HG02610 (cell line): Measurements from ENCODE around the gene USP34.

Experiments used
- ATAC-seq: cut with Tn5 transposase; IDR thresholded peaks from one replicate; pipeline ENCODE4 v1.9.1; 2021; ENCODE audit warnings: mild to moderate bottlenecking, moderate library complexity; ENCODE audit not compliant: unreplicated experiment

USP34 gene

DNA sequence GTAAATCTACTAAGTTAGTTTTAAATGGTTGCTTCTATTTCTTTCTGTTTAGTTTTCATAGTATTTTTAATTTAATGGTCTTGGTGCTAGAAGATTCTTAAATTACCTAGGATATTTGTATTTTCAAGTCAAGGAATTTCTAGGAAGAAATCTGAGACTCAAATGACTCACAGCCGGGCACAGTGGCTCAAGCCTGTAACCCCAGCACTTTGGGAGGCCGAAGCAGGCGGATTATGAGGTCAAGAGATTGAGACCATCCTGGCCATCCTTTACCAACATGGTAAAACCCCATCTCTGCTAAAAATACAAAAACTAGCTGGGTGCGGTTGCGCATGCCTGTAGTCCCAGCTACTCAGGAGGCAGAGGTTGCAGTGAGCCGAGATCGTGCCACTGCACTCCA is 213.4 kb downstream of the USP34 start:
- ATAC-seq = no peak

DNA sequence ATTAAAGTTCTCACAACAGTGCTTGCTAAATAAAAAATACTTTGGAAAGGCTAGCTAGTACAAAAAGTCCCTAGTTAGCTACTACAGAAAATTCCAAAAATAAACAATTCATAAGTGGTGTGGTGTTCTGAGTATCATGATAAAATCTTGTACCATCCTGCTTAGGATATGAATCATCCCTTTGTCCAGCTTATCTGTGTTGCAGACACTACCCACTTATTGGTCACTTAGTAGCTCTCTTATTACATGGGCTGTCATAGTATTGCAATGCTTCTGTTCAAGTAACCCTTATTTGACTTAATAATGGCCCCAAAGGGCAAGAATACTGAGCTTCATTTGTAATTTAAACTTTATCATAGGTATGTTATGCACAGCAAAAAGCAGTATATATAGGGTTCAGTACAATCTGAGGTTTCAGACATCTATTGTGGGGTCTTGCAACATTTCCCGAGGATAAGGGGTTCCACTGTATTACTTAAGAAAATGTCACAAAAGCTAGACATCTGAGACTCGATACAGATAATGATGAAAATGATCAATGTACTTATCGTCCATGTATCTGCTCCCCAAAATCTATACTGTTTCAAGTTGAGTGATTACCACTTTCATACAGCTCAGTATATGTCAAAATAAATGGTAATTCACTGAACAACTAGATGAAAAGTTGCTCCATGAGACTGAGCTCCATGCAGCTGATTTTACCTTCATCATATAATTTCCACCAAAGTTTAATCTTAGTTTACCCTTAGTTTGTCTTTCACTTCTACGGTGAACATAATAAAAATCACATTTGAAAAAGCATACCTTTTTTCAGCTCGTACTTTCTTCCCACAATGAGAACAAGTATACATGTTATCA is 215.1 kb downstream of the USP34 start:
- ATAC-seq = no peak

DNA sequence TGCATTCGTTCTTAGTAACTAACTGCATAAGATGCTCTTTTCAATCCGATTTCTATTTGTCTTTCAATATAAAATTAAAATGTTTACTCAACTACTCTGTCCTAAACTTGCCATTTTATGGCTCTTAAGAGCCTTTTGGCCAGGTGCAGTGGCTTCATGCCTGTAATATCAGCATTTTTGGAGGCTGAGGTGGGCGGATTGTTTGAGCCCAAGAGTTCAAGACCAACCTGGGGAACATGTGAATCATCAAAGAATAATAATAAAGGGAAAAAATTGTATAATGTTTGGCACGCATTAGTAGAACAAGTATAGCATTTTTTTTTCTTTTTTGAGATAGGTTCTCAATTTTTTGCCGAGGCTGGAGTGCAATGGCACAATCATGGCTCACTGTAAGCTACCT is 216.4 kb downstream of the USP34 start:
- ATAC-seq = no peak

DNA sequence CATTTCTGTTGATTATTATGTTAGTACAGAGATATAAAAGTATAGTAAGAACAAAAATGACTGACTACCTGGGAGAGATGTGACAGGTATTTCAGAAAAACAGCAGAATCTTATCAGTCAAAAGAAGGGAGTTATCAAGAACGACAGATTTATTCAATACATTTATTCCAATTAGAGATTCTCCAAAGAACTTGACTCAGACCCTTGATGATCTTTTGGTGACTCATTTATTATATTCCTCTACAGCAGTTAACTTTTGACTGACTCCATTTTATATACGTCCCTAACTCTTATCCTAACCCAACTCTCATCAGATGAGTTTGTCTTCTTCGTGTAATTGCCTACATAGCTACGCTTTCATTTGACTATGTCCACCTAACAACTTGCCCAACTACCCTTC is 217.8 kb downstream of the USP34 start:
- ATAC-seq = no peak

DNA sequence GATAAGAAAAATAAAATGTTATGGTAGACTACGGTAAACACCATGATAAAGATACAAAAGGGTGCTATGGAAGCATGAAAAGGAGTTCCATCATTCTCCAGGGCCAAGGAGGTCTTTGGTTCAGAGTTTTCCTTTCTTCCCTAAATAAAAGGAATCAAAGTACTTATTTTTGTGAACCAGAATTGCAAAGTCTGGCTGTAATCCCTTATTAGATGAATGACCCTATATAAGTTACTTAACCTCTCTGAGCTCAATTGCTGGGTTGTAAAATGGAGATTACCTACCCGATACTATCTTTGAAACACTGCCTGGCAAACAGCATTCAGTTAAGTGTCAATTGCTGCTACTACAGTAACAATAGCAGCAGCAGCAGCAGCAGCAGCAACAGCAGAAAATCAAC is 218.9 kb downstream of the USP34 start:
- no peak for ATAC-seq

DNA sequence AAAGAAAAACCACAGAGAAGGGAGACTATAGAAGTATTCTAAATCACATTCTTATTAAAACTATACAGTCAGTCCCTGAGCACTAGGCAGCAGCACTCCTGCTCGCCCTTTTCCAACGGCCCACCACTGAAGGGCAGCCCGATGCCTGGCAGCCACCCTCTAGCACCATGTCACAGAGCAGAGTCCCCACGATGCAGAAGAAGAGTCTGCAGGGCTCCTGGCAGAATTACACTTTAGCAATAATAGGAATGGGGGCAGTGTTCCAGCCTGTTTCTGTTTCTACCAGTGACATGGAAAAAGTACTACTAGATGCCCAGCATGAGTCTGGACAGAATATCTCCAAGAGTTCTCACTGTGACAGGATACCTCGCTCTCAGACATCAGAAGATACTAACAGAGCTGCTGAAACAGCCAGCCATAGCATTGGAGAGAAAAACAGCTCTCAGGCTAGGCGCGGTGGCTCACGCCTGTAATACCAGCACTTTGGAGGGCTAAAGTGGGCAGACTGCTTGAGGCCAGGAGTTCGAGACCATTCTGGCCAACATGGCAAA is 221.3 kb downstream of the USP34 start:
- ATAC-seq = no peak

DNA sequence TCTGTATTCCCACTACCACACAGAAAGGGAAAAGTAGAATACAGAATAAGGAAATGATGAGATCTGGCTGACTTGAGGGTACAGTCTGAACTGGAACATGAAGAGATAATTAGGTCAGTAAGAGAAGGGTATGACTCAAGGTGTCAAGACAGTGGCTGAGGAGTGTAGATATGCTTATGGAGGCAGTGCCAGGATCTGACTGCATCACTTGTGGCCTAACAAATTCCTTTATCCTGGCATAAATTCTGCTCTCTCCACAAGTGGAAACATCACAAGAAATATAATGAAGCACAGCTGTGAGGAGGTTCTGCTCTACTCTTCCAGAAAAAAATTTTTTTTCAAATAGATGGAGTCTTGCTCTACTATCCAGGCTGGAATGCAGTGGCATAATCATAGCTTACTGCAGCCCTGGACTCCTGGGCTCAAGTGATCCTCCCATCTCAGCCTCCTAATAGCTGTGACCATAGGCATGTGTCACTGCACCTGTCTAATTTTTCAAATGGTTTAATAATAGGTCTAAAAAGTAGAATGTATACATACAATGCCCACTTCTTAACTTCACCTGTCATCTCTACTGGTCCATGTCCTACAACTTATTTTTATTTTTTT is 223.6 kb downstream of the USP34 start:
- ATAC-seq = no peak

DNA sequence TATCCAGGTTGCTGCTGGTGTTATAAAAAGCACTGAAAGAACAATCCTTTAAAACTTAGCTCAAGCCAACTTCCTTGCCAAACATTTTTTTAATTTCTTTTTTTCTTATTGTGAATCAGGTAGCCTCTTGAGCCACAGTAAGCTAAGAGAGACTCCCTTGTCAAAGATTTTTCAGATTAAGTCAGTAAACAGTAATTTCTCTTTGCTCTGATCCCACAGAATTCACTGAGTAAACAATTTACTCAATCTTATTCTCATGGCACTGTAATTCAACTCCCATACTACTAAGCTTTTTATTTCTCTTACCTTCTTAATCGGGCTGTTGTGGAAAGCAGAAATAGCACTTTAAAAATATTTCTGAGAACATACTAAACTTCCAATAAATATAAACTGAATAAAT is 226.2 kb downstream of the USP34 start:
- no peak for ATAC-seq

DNA sequence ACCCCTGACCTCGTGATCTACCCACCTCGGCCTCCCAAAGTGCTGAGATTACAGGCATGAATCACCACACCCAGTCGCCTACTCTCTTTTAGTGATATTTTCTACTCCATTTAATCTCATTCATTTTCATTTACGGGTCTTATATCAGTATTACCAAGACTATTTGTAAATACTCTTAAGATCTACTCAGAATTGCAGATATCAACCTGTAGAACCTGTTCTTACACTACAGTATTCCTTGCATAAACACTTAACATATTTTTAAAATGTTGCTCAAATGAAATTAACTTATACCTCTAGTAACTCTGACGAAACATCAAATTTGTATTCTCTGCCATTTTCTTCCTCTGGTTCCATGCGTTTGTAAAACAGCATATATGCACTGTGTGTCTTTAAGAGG is 229.6 kb downstream of the USP34 start:
- ATAC-seq = no peak

DNA sequence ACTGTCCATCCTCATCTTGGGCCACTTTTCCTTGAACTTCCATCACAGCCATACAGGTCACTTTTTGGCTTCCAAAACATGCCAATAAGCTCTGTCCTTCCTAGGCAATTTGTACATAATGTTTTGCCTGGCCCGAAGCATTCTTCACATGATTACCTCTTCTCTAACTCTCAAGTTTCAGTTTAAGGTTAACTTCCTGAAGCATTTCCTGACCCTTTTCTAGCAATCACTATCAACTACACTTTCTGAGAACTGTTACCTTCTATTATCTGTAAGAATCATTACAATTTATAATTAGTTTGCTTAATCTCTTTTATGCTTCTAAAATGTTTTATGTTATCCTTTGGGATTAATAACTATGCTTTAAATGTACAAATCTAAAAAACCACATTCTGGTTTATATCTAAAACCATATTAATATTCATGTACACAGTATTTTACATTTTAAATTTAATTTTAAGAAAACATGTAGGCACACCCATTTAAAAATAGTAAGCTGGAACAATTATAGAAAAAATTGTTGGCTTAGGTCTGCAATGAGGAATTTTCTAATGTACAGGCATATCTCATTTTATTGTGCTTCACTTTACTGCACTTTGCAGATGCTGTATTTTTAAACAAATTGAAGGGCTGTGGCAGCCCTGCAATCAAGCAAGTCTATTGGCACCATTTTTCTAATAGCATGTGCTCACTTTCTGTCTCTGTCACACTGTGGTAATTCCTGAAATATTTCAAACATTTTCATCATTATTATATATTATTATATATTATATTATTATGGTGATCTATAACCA is 232.5 kb downstream of the USP34 start:
- ATAC-seq = no peak

DNA sequence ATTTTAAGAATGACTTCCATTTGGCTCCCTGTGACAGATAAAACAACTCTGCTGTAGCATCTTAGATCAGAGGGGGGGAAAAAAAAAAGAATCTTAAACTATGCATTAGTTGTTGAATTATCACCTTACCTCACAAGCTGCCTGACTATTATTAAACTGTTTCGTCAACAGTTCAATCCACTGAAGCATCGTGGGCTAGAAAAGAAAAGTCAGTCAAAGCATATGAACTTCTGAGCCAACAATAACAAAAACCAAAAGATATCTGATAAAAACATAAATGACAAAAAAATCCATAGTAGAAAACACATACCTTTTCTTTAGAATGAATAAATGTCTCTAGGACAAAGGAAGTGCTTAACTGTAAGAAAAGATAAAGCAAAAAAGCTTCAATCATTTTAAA is 235.2 kb downstream of the USP34 start:
- no peak for ATAC-seq

DNA sequence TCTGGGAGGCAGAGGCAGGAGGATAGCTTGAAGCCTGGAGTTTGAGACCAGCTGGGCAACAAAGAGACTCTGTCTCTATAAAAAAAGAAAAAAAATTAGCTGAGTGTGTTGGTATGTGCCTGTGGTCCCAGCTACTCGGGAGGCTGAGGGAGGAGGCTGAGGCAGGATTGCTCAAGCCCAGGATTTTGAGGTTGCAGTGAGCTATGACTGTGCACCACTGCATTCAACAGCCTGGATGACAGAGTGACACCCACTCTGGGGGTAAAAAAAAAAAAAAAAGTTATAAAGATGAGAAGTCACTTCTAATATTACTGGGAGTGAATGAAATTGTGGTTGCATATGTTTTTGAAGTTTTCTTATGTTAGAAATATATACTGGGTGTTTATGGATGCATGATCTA is 237.3 kb downstream of the USP34 start:
- ATAC-seq = no peak

DNA sequence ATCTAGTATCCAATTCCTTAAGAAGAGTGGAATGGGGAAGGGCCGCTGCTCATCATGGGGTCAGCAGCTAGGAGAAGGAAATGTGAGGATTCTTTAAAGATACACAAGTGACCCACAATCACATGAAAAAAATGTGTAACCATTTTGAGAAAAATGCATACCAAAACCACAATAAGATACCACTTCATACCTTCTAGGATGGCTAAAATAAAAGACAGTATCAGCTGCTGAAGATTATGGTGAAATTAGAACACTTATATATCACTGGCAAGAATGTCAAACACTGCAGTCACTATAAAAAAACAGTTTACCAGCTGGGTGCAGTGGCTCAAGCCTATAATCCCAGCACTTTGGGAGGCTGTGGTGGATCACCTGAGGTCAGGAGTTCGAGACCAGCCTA is 241.0 kb downstream of the USP34 start:
- no peak for ATAC-seq

DNA sequence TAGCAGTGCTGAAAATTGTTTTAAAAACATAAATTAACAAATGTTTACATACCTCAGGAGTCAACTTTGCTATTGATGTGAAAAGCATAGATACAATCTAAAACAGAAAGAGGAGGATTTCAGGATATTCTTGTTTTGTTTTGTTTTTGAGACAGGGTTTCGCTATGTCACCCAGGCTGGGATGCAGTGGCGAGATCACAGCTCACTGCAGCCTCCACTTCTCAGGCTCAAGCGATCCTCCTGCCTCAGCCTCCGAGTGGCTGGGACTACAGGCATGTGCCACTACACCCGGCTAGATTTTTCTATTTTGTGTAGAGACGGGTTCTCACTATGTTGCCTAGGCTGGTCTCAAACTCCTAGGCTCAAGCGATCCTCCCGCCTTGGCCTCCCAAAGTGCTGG is 248.3 kb downstream of the USP34 start:
- no peak for ATAC-seq

DNA sequence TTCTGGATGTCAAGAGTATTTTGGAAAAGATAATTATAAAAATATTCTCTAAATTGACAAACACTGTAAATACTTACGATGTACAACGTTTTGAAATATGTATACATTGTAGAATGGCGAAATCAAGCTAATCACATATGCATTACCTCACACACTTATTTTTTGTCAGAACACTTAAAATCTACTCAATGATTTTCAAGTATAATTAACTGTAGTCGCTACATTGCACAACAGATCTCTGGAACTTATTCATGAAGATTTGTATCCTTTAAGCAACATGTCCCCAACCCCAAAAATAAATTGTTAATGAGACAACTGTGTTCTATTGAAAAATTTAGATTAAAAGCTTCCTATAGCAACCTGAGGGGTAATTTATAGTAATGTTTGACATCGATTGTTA is 249.1 kb downstream of the USP34 start:
- no peak for ATAC-seq

DNA sequence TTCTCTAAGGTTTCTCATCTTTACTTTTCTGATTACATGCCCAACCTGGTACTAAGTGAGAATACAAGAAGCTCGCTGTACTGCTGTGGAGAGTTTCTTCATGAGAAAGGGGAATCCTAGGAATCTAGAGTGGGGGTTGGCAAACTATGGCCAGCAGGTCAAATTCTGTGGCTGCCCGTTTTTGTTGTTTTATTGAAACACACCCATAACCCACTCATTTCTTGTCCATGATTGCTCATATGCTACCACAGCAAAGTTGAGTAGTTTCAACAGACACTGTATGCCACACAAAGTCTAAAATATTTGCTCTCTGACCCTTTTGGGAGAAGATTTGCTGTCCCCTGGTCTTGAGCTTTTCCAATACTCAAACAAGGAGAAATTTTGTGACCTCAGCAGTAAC is 250.1 kb downstream of the USP34 start:
- no peak for ATAC-seq

DNA sequence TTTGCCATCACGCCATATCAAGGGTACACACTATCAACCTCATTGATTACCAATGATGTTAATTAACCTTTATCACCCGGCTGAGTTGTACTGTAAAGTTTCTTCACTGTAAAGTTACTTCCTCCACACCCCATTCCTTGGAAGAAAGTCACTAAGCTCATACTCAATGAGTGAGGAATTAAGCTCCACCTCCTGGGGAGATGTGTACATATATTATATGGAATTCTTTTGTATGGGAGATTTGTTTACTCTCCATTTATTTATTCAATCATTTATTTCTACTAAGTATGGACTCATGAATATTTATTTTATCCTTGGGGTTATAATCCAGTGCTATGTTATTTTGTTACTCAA is 252.1 kb downstream of the USP34 start:
- no peak for ATAC-seq

DNA sequence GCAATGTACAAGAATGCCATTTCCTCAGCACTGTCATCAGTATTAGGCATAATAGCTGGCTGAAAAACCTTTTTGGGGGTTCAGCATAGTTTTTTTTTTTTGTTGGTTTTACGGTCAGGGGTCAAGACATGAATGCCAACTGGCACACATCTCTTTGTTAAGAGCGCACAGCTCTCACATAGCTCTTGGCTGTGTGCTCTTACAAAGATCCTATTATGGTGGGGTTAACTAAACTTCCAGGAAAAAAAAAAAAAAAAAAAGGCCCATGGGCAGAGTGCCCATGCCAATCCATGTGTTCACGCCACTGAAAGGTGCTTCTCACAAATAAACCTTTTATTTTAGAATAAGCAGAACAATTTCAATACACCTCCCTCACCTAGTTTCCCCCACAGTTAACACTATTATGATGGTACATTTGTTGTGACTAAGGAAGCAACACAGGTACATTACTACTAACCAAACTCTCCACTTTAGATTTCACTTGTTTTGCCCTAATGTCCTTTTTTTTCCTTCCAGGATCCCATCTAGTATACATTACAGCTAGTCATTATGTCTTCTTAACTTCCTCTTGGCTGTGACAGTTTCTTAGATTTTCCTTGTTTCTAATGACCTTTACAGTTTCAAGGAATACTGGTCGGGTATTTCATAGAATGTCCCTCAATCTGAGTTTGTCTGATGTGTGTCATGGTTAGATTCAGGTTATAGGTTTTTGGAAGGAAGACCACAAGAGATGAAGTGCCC is 252.6 kb downstream of the USP34 start:
- no peak for ATAC-seq

DNA sequence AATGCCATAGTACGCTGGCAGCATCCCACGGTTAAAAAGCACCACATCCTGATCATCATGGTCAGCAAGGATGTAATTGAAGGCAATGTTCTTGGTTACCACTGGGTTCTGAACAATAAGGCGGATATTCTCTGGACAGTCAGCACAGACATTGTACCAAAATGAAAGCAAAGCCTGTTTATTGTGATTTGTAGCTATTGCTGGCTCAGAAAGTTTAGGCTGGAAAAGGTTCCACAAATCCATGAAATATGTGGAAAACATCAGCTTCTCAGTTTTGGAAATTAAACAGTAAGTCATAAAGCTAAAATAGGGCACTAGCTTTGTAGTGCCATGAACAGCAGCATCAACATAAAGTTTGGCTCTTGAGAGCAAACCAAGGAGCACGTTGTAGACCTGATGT is 256.7 kb downstream of the USP34 start:
- no peak for ATAC-seq

DNA sequence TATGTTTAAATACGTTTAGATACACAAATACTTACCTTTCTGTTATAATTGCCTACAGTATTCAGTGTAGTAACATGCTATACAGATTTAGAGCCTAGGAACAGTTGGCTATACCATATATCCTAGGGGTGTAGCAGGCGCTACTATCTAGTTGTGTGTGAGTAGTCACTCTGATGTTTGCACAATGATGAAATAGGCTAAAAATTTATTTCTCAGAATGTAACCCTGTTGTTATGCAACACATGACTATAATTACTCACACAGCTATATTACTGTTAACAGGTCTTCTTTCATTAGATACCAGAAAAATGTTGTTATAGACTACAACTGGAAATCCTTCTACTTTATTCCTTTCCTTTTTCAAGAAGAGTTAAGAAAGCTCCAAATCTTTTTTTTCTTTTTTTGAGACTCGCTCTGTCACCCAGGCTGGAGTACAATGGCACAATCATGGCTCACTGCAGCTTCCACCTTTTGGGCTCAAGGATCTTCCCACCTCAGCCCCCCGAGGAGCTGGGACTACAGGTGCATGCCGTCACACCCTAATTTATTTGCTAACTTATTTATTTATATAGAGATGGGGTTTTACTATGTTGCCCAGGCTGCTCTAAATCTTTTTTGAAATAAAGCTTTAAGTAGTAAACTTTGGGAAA is 260.4 kb downstream of the USP34 start:
- ATAC-seq = no peak

DNA sequence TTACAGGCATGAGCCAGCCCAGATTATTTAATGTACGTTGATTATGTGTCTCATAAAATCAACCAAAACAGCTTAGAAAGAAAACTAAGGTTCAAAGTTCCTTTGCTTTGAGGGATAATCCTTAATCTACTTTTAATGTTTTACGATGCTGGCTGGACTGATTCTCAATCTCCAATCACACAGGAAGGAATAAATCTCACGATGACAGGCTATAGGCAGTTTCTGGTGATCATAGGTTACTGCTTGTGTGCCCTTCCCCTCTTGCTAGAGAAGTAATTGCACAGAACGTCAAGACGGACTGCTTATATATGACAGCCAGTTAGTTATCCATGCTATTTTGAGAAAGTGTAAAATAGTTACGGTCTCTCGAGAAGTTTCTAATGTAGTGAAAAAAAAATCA is 265.8 kb downstream of the USP34 start:
- ATAC-seq = no peak
